Stimulated activated CD8-positive, alpha-beta memory T cell treated with anti-CD3 and anti-CD28 coated beads, Interleukin-4, amount 100 ng/mL, for 48 hours (primary cell): ENCODE data around the gene GOLGA6L10.
"Not testable (repeated sequence)": the region's sequence is repeated elsewhere in the genome, so short reads cannot be mapped to it uniquely, and the experiment has no call there.

Experiments
- DNase-seq: peaks from one replicate; pipeline ENCODE4 v3.0.0-alpha.2; 2020

GOLGA6L10 gene, protein sequence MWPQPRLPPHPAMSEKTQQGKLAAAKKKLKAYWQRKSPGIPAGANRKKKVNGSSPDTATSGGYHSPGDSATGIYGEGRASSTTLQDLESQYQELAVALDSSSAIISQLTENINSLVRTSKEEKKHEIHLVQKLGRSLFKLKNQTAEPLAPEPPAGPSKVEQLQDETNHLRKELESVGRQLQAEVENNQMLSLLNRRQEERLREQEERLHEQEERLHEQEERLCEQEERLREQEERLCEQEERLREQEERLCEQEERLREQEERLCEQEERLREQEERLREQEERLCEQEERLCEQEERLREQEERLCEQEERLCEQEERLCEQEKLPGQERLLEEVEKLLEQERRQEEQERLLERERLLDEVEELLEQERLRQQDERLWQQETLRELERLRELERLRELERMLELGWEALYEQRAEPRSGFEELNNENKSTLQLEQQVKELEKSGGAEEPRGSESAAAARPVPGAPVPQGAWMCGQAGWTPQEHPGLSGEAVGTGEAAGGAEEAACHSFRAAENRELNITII

GRCh38 chr15:82349375-82349774 lies at the start of gene GOLGA6L10:
GOLGA6L10 (minus strand) TSS chr15:82349475; CDS start chr15:82349375, 100 bp downstream.
- DNase-seq = not testable (repeated sequence)

GRCh38 chr15:82398785-82399184 lies 49.5 kb upstream of the GOLGA6L10 start:
- DNase-seq = no peak

DNA sequence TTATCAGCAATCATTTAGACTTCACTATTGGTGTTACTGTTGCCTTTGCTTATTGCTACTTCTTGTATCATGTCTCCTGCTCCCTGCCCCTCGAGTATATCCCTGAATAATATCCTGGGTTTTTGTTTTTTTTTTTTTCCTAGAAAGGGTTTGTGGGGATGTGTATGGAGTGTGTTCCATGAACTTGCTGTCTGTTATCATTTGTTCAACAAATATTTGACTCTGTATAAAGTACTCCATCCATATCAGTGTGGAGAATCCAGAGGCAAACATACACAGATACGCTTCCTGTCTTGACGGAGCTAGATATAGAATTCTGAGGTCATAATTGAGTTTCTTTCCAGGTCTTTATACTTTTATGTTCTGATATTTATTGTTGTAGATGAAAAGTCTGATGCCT lies 48.5 kb upstream of the GOLGA6L10 start:
- no peak for DNase-seq

- not testable (repeated sequence) for DNase-seq
Observed at GRCh38 chr15:82395788-82396187, 46.5 kb upstream of the GOLGA6L10 start.

DNA sequence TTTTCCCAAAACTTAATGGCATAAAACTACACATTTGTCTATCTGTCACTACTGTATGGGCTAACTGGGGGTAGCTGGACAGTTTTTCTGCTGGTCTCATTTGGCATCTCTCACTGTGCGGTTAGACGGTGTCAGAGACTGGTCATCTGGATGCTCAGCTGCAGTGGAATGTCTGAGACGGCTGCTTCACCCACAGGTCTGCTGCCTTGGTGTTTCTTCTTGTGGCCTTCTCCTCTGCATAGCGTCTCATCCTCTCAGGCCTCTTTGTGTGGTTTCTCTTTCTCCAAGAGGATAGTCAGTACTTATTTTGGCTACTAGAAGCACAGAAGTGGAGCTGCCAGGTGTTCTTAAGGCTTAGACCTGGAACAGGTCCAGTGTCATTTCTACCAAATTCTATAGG lies 44.4 kb upstream of the GOLGA6L10 start:
- DNase-seq = no peak

DNA sequence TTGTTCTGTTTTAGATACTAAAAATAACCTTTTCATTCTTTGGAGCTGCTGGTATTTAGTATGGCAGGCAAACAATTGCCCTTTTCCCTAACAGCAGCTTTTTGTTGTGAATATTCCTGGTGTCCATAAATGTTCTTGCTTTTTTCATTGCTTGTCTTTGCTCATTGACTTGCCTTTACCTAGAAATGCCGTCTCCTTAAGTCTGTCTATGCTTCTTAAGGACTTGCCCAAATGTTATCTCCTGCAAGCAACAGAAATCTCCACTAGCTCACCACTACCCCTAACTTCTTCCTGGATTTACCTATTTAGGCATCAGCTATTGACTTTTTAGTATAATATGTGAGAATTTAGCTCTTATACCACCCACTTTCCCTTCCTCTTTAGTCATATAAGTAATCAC lies 42.8 kb upstream of the GOLGA6L10 start:
- not testable (repeated sequence) for DNase-seq

DNA sequence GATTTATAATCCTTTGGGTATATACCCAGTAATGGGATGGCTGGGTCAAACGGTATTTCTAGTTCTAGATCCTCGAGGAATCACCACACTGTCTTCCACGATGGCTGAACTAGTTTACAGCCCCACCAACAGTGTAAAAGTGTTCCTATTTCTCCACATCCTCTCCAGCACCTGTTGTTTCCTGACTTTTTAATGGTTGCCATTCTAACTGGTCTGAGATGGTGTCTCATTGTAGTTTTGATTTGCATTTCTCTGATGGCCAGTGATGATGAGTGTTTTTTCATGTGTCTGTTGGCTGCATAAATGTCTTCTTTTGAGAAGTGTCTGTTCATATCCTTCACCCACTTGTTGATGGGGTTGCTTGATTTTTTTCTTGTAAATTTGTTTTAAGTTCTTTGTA lies 40.9 kb upstream of the GOLGA6L10 start:
- not testable (repeated sequence) for DNase-seq

DNA sequence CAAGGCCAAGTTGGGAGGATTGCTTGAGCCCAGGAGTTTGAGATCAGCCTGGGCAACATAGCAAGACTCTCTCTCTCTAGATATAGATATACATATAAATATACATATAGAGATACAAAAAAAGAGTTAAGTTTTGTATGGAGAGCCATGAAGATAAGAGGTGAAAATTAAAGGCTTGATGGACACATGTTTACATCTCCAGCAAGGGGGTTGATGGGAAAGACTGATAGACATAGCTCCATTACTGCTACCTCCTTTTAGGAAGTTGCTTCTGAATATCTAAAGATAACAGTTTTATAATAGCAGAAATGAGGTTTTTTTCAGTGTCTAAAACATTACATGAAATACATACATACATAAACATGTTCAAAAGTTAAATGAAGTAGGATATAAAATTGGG lies 37.9 kb upstream of the GOLGA6L10 start:
- DNase-seq = not testable (repeated sequence)

DNA sequence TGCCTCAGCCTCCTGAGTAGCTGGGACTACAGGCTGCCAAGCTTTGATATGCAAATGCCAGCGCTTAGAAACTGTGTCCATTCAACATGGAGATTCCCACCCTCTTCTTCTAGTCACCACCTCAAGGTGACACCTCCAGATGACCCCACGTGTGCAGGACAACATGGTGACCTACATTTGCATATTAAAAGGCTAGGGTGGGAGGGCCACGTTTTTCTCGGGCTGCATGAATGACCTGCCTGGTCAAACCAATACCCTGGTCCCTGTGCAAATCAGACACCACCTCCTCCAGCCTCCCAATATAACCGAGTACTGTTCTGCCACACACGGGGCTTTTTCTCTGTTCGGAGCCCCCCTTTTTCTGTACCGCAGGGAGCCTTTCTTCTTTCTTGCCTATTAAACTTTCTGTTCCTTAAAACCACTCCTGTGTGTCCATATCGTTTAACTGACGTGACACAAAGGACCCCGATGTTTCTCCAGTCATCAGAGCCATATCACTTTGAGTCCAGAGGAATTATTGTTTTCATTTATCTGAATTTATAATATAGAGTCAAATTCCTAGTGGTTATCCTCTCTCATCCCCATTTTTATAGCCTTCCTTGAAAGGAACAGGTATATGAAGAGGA lies 32.2 kb upstream of the GOLGA6L10 start:
- not testable (repeated sequence) for DNase-seq

GRCh38 chr15:82379552-82379951 lies 30.3 kb upstream of the GOLGA6L10 start:
- not testable (repeated sequence) for DNase-seq

- not testable (repeated sequence) for DNase-seq
Observed at GRCh38 chr15:82373661-82374060, 24.4 kb upstream of the GOLGA6L10 start.

DNA sequence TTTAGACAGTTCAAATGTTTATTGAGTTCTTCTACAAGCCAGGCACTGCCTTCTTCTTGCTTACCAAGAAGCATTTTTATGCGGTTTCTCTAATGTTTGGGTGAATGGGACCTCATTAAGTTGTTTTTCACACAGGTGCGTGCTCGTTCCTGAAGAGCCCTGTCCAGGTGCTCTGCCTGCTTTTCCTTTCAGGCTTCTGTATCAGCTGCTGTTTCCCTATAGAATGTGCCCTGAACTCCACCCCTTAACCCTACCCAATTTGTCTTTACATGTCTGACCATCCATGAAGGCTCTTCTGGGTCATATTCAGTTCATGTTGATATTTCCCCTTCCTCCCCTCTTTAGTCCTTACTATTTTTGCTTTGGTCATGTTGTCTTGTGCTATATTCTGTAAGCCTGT lies 22.4 kb upstream of the GOLGA6L10 start:
- DNase-seq = no peak

DNA sequence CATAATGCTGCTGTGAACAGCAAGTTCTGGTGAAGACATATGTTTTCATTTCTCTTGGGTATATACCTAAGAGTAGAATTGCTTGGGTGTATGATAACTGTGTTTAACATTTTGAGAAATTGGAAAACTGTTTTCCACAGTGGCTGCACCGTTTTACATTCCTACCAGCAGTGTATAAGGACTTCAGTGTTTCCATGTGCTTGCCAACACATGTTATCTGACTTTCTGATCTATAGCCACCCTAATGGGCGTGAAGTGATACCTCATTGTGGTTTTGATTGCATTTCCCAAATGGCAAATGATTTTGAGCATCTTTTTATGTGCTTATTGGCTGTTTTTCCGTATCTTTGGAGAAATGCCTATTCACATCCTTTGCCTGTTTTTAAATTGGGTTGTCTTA lies 18.5 kb upstream of the GOLGA6L10 start:
- DNase-seq = not testable (repeated sequence)

DNA sequence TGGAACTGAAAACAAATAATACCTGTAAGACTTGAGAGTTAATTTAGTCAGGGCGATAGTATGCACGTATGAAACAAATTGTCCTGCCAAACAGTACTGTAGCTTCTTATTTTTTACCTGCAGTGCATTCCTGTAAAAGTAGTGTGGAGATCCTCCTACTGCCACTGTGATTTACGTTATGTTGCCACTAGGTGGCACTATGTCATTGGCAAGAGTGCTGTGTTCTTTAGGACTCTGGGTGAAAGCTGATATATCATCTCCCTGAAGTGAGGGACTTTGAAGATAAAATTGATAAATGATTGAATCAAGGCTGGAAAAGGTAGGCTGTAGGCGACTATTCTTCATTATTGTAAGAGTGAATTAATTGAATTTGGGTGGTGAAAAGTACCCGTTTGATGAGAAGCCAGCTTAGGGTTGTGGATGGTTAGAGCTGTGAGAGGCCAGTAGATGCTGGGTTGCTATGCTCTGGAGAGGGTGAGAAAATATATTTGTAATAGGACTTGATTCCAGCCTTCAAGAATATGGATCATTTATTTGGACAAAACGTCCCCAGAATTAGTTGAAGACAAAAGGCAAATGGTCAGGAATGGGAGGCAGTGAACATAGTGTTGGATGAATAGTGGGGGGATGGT lies 16.5 kb upstream of the GOLGA6L10 start:
- DNase-seq = peak; percentile 36

DNA sequence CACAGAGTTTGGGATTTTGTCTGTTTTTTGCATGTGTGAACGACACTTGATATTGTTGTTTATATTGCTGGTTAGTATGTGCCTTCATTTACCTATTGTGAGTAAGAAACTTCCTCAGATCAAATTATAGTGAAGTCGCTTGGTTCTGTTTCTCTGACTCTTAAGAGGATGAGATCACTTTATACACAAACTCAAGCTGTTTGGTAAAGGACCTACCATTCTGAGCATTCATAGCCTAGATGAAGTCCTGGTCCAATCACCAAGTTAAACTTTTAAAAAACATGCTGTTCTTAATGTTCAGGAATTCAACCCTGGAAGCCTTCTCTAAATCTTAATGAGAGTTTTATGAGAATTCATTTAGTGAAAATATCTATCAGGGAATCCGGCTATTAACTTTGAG lies 15.3 kb upstream of the GOLGA6L10 start:
- DNase-seq = not testable (repeated sequence)

DNA sequence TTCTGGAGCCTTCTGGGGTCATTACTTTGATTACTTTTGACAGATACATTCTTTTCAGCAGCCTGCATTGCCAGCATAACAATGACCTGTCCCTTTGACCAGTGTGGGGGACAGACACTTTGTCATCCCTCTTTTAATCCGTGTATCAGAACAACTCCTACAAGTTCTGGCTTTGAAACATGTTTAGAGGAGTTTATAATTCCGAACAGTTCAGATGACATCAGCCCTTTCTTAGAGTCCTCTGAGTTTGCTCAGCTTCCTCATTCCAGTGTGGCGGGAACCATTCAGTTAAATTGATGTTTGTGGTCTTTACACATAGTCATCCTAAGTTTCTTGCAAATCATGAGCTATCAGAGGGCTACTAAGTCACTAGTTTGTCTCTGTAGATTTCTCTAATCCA lies 13.5 kb upstream of the GOLGA6L10 start:
- not testable (repeated sequence) for DNase-seq

GRCh38 chr15:82360618-82361017 lies 11.3 kb upstream of the GOLGA6L10 start:
- DNase-seq = not testable (repeated sequence)

DNA sequence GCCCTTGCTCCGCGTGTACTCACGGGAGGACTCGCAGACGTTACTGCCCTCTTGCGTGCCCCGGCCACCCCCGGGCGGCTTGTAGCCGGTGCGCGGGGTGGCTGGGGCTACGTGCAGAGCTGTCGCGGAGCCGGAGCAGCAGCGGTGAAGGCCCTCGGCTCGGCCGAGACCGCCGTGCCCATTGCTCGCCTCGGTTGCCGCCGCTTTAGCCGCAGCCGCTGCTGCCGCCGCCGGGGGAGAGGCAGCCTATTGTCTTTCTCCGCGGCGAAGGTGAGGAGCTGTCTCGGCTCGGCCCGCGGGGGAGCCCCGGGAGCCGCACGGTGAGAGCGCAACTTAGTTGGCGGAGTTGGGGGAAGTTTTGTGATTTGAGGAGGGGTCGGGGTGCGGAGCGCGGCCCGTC lies 5.8 kb upstream of the GOLGA6L10 start:
- DNase-seq = not testable (repeated sequence)

GRCh38 chr15:82354546-82354945 lies 5.3 kb upstream of the GOLGA6L10 start:
- DNase-seq = not testable (repeated sequence)

DNA sequence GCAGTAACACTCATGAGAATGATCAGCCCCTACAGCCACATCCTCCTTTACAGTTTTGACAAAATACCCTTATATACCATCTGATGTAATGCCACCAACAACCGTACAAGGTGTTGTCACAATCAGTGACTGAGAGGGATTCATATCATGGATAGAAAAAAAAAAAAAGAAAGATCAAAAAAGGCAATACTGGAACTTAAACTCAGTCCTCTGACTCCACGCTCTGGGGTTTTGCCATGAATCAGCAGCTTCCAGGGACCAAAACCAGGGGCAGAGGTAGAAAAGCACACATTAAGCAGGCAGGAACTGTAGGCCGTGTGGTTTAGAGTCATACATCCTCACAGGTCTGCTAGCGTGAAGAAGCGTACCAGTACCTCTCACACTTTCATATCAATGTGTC lies 1.6 kb downstream of the GOLGA6L10 start:
- DNase-seq = not testable (repeated sequence)

DNA sequence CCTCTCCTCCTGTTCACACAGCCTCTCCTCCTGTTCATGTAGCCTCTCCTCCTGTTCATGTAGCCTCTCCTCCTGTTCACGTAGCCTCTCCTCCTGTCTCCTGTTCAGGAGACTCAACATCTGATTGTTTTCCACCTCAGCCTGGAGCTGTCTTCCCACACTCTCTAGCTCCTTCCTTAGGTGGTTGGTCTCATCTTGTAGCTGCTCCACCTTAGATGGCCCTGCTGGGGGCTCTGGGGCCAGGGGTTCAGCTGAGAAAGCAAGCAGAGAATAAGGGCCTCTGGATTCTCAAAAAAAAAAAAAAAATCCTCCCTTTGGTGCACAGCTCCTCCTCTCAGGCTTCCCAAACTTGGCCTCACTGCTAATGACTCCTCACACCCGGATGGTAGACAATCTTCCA lies 4.1 kb downstream of the GOLGA6L10 start:
- not testable (repeated sequence) for DNase-seq

GRCh38 chr15:82344421-82344820 lies 4.9 kb downstream of the GOLGA6L10 start:
- not testable (repeated sequence) for DNase-seq

GRCh38 chr15:82343851-82344250 lies 5.4 kb downstream of the GOLGA6L10 start:
- DNase-seq = not testable (repeated sequence)
